Mesenchymal stem cell (in vitro differentiated cells and primary cell): ENCODE results near the gene GRAP.
"Not testable (repeated sequence)": the region's sequence is repeated elsewhere in the genome, so short reads cannot be mapped to it uniquely, and the experiment has no call there.

ENCODE experiments used
- DNase-seq: peaks from one replicate; pipeline ENCODE4 v3.0.0-alpha.2; 2013
- H2AFZ ChIP-seq: one replicate; pipeline ENCODE4 v1.6.1; 2013; ENCODE audit warnings: low read depth, mild to moderate bottlenecking, control low read depth, inconsistent platforms, low read length, moderate library complexity
- H2AK5ac ChIP-seq: 2 replicates; pipeline ENCODE4 v1.6.1; 2013; ENCODE audit warnings: low read length, moderate library complexity, mild to moderate bottlenecking, inconsistent platforms; ENCODE audit not compliant: severe bottlenecking
- H2BK120ac ChIP-seq: one replicate; pipeline ENCODE4 v1.6.1; 2013; ENCODE audit warnings: low read depth, mild to moderate bottlenecking, inconsistent platforms, low read length, moderate library complexity
- H2BK12ac ChIP-seq, 2 experiments: one replicate each; pipeline ENCODE4 v1.6.1; 2013; ENCODE audit warnings: inconsistent platforms in 2 of 2, low read length in 2 of 2, mild to moderate bottlenecking in 2 of 2, moderate library complexity in 2 of 2, control low read depth in 1 of 2
- H2BK15ac ChIP-seq: one replicate; pipeline ENCODE4 v1.6.1; 2013; ENCODE audit warnings: mild to moderate bottlenecking, low read depth, inconsistent platforms; ENCODE audit not compliant: poor library complexity, severe bottlenecking
- H2BK5ac ChIP-seq: 2 replicates; pipeline ENCODE4 v1.6.1; 2013; ENCODE audit warnings: low read depth, mild to moderate bottlenecking, low read length, control low read depth, inconsistent platforms; ENCODE audit not compliant: poor library complexity, severe bottlenecking
- H3K14ac ChIP-seq, 2 experiments: one replicate each; pipeline ENCODE4 v1.6.1; 2013; ENCODE audit warnings: inconsistent platforms in 2 of 2, low read length in 2 of 2, control low read depth in 1 of 2, mild to moderate bottlenecking in 1 of 2, moderate library complexity in 1 of 2
- H3K18ac ChIP-seq, 2 experiments: one replicate each; pipeline ENCODE4 v1.6.1; 2013; ENCODE audit warnings: inconsistent platforms in 2 of 2, low read length in 2 of 2, control low read depth in 1 of 2, low read depth in 1 of 2, mild to moderate bottlenecking in 1 of 2
- H3K23ac ChIP-seq, 2 experiments: one replicate each; pipeline ENCODE4 v1.6.1; 2013; ENCODE audit warnings: inconsistent platforms in 2 of 2, low read length in 2 of 2, mild to moderate bottlenecking in 2 of 2, moderate library complexity in 2 of 2, control low read depth in 1 of 2
- H3K27ac ChIP-seq: 2 replicates; pipeline ENCODE4 v1.5.1; 2013; ENCODE audit warnings: mild to moderate bottlenecking, moderate library complexity, low read length, control low read depth, inconsistent platforms; ENCODE audit not compliant: poor library complexity, severe bottlenecking
- H3K27me3 ChIP-seq, 2 experiments: 2 replicates each; pipeline versions ENCODE4 v1.6.1 to v1.7.0; 2013; ENCODE audit warnings: low read length in 2 of 2, mild to moderate bottlenecking in 2 of 2, moderate library complexity in 2 of 2, control low read depth in 1 of 2, inconsistent platforms in 1 of 2; ENCODE audit not compliant: control insufficient read depth in 1 of 2, insufficient read depth in 1 of 2
- H3K36me3 ChIP-seq, 2 experiments: 2 replicates each; pipeline versions ENCODE4 v1.6.1 to v1.7.0; 2013; ENCODE audit warnings: low read length in 2 of 2, control low read depth in 1 of 2, inconsistent platforms in 1 of 2, low read depth in 1 of 2, mild to moderate bottlenecking in 1 of 2; ENCODE audit not compliant: insufficient read depth in 2 of 2, control insufficient read depth in 1 of 2
- H3K4ac ChIP-seq, 2 experiments: one replicate each; pipeline ENCODE4 v1.6.1; 2013; ENCODE audit warnings: inconsistent platforms in 2 of 2, low read length in 2 of 2, mild to moderate bottlenecking in 2 of 2, moderate library complexity in 2 of 2, control low read depth in 1 of 2, low read depth in 1 of 2
- H3K4me1 ChIP-seq: 2 replicates; pipeline ENCODE4 v1.6.1; 2013; ENCODE audit warnings: low read depth, low read length, control low read depth; ENCODE audit not compliant: control insufficient read depth, insufficient read depth
- H3K4me2 ChIP-seq: 2 replicates; pipeline ENCODE4 v1.6.1; 2013; ENCODE audit warnings: low read length, mild to moderate bottlenecking, inconsistent platforms; ENCODE audit not compliant: poor library complexity, severe bottlenecking
- H3K4me3 ChIP-seq, 2 experiments: 2 replicates each; pipeline versions ENCODE4 v1.5.1 to v1.7.0; 2013; ENCODE audit warnings: low read length in 2 of 2, mild to moderate bottlenecking in 2 of 2, control low read depth in 1 of 2, low read depth in 1 of 2; ENCODE audit not compliant: insufficient read depth in 1 of 2
- H3K79me1 ChIP-seq: replicated peaks from 2 replicates; pipeline ENCODE4 v1.6.1; 2013; ENCODE audit warnings: mild to moderate bottlenecking, control low read depth, low read length, inconsistent platforms; ENCODE audit not compliant: poor library complexity, severe bottlenecking
- H3K9ac ChIP-seq: 2 replicates; pipeline ENCODE4 v1.7.0; 2013; ENCODE audit warnings: mild to moderate bottlenecking, low read length, moderate library complexity
- H3K9me3 ChIP-seq: 2 replicates; pipeline ENCODE4 v1.7.0; 2013; ENCODE audit warnings: mild to moderate bottlenecking, low read length; ENCODE audit not compliant: control insufficient read depth
- H4K8ac ChIP-seq: one replicate; pipeline ENCODE4 v1.6.1; 2013; ENCODE audit warnings: inconsistent platforms, mild to moderate bottlenecking, low read length, moderate library complexity
- H4K91ac ChIP-seq: one replicate; pipeline ENCODE4 v1.6.1; 2013; ENCODE audit warnings: mild to moderate bottlenecking, low read length, inconsistent platforms
- WGBS: methylation state at CpG from one replicate; pipeline ENCODE4 v1.1.7; 2013; ENCODE audit warnings: mixed read lengths; 5-methylcytosine and 5-hydroxymethylcytosine counted together

GRAP gene

GRCh38 chr17:19022747-19023146 is 24.0 kb downstream of the GRAP start:
- Histone ChIP-seq H2BK15ac (no peak overlapping the region), H2BK5ac (no peak overlapping the region), H2AK5ac (no peak overlapping the region), H3K14ac (no peak overlapping the region), H3K23ac (no peak overlapping the region), H2BK120ac (no peak overlapping the region), H4K91ac (no peak overlapping the region), H3K27ac (no peak overlapping the region), H4K8ac (no peak overlapping the region), H3K9ac (no peak overlapping the region), H2BK12ac (no peak overlapping the region), H2AFZ (no peak overlapping the region), H3K9me3 (no peaks in the 10 kb centered on the region), H3K4me3 (no peak overlapping the region), H3K4me2 (no peak overlapping the region), H3K4me1 (no peaks in the 10 kb centered on the region), H3K79me1 (no peaks in the 10 kb centered on the region), H3K27me3 (peaks cover 13 to 25% of the 10 kb centered on the region in 2 experiments), H3K4ac (no peak overlapping the region), H3K36me3 (no peaks in the 10 kb centered on the region), H3K18ac (no peak overlapping the region)
- 86% methylated on average over 5 of the region's 6 CpGs for WGBS
- DNase-seq = no peak

GRCh38 chr17:19022128-19022527 is 24.6 kb downstream of the GRAP start:
- H3K9ac ChIP-seq = no peak overlapping the region
- H3K4me2 ChIP-seq = no peak overlapping the region
- H3K27me3 ChIP-seq = peaks cover 13 to 25% of the 10 kb centered on the region in 2 experiments
- H3K4me3 ChIP-seq = no peak overlapping the region
- peak overlapping the region; percentile 57 for H2BK15ac ChIP-seq
- 90% methylated on average over 5 of the region's 5 CpGs for WGBS
- no peaks in the 10 kb centered on the region for H3K9me3 ChIP-seq
- H3K79me1 ChIP-seq = no peaks in the 10 kb centered on the region
- no peak overlapping the region for H3K23ac ChIP-seq
- H2BK120ac ChIP-seq = no peak overlapping the region
- H2BK12ac ChIP-seq = no peak overlapping the region
- no peak overlapping the region for H3K27ac ChIP-seq
- no peaks in the 10 kb centered on the region for H3K4me1 ChIP-seq
- no peak overlapping the region for H2AK5ac ChIP-seq
- H2AFZ ChIP-seq = no peak overlapping the region
- H4K8ac ChIP-seq = no peak overlapping the region
- no peak overlapping the region for H4K91ac ChIP-seq
- DNase-seq = no peak
- H2BK5ac ChIP-seq = no peak overlapping the region
- H3K36me3 ChIP-seq = no peaks in the 10 kb centered on the region
- H3K14ac ChIP-seq = no peak overlapping the region
- no peak overlapping the region for H3K18ac ChIP-seq
- no peak overlapping the region for H3K4ac ChIP-seq

GRCh38 chr17:19021622-19022083 is 25.1 kb downstream of the GRAP start:
- Histone ChIP-seq H3K4ac (no peak overlapping the region), H2AK5ac (no peak overlapping the region), H4K91ac (no peak overlapping the region), H2BK5ac (no peak overlapping the region), H3K14ac (no peak overlapping the region), H2BK12ac (no peak overlapping the region), H3K4me1 (peaks cover 2% of the 10 kb centered on the region), H3K9ac (no peak overlapping the region), H3K79me1 (no peaks in the 10 kb centered on the region), H3K27me3 (peaks cover 13 to 27% of the 10 kb centered on the region in 2 experiments), H3K23ac (no peak overlapping the region), H2BK120ac (no peak overlapping the region), H3K4me2 (no peak overlapping the region), H2AFZ (no peak overlapping the region), H3K36me3 (no peaks in the 10 kb centered on the region), H4K8ac (peak overlapping the region; percentile 29), H2BK15ac (peak overlapping the region; percentile 58), H3K9me3 (no peaks in the 10 kb centered on the region), H3K18ac (no peak overlapping the region), H3K27ac (no peak overlapping the region), H3K4me3 (no peak overlapping the region)
- WGBS = 97% methylated on average over 24 of the region's 24 CpGs
- DNase-seq = no peak

GRCh38 chr17:19021011-19021621 is 25.6 kb downstream of the GRAP start:
- H3K23ac ChIP-seq, H4K91ac ChIP-seq, H3K27ac ChIP-seq, H3K4me1 ChIP-seq, H2BK120ac ChIP-seq, H4K8ac ChIP-seq, H3K18ac ChIP-seq, H2AFZ ChIP-seq, H3K14ac ChIP-seq, H3K79me1 ChIP-seq, H2BK5ac ChIP-seq, H2BK12ac ChIP-seq, H3K9me3 ChIP-seq, H2BK15ac ChIP-seq, DNase-seq, H3K4ac ChIP-seq, H3K9ac ChIP-seq, H3K4me3 ChIP-seq, H3K36me3 ChIP-seq, H3K4me2 ChIP-seq, H2AK5ac ChIP-seq: not testable (repeated sequence)
- WGBS = 82% methylated on average over 7 of the region's 7 CpGs
- H3K27me3 ChIP-seq = peaks cover 13 to 27% of the 10 kb centered on the region in 2 experiments
